Adrenal gland (tissue), 12 donors: ENCODE measurements around the gene ATP1B3. TPM values are rescaled to one million over a fixed set of nuclear protein-coding genes. Genes with fewer than 3 reads are reported as not detected.

Source experiments
- DNase-seq, 7 donors: peaks; one replicate each; pipeline ENCODE4 v3.0.0-alpha.2; 2019 to 2020
- H3K27ac ChIP-seq, 5 donors: fragments of 200-600 bp; sonication (generic) in 4 of 5; 1 replicate in 3 of 5; 2 replicates in 2 of 5; pipeline versions ENCODE4 v1.5.1 to v1.8.0; 2016 to 2020; ENCODE audit warnings: mild to moderate bottlenecking in 1 of 5
- H3K27me3 ChIP-seq: fragments of 200-600 bp; 2 replicates; pipeline ENCODE4 v1.8.0; 2021
- H3K36me3 ChIP-seq, 2 donors: fragments of 200-600 bp; replicated peaks in 1 of 2; 1 replicate in 1 of 2; 2 replicates in 1 of 2; pipeline versions ENCODE4 v1.5.1 to v1.8.0; 2018 to 2022
- H3K4me1 ChIP-seq, 2 donors: fragments of 200-600 bp; replicated peaks in 1 of 2; 1 replicate in 1 of 2; 2 replicates in 1 of 2; pipeline versions ENCODE4 v1.5.1 to v1.8.0; 2018 to 2021
- H3K4me3 ChIP-seq, 4 donors: fragments of 200-600 bp; sonication (generic) in 3 of 4; one replicate each; pipeline ENCODE4 v1.5.1; 2016 to 2018
- H3K9me3 ChIP-seq, 3 donors: fragments of 200-600 bp; sonication (generic) in 1 of 3; replicated peaks in 1 of 3; 1 replicate in 2 of 3; 2 replicates in 1 of 3; pipeline versions ENCODE4 v1.5.1 to v1.8.0; 2016 to 2021
- POLR2A ChIP-seq, 2 donors: fragments of 450-650 bp; IDR thresholded peaks; one replicate each; pipeline ENCODE4 v1.6.1; 2017; ENCODE audit warnings: antibody characterized with exemption in 2 of 2, mild to moderate bottlenecking in 2 of 2, moderate library complexity in 1 of 2
- WGBS, 4 donors: extraction: QIAGEN DNeasy Blood & Tissue Kit in 2 of 4; methylation state at CpG; one replicate each; pipeline versions ENCODE4 v1.1.5 to v1.1.7; 2013 to 2017; 5-methylcytosine and 5-hydroxymethylcytosine counted together
- intact Hi-C, 2 donors: fragments of 100-400 bp; cut with DNase I; formaldehyde crosslinking; loops; one replicate each; pipeline versions ENCODE4 v1.14.1 to v1.15.0; 2022 to 2023
- polyA plus RNA-seq, 3 donors: library from polyadenylated mRNA; stranded (reverse); fragments of 200-250 nt in 2 of 3; fragments of 350-450 nt in 1 of 3; fragmentation: Illumina TruSeq in 1 of 3; extraction: RNeasy Lipid Tissue Mini Kit (QIAGEN cat#74804) in 1 of 3; gene quantifications; one replicate each; pipeline ENCODE4 v1.2.3, GENCODE V29; 2013 to 2014
- total RNA-seq, 9 donors: library from RNA; depleted of rRNA in 4 of 9; stranded (reverse); fragments of >200 nt in 4 of 9; fragments of 120-200 nt in 1 of 9; fragmentation: NEBNext Ultra II Directional in 1 of 9; extraction: Animal tissue kit (Norgen Biotek cat#: 25700) in 1 of 9; gene quantifications; one replicate each; pipeline versions ENCODE4 v1.1.0 to v1.2.4, GENCODE V29; 2013 to 2023
- TF ChIP-seq, protein P1 (sequence below), 6 experiments: fragments of 450-650 bp in 4 of 6; fragments of 200-600 bp in 2 of 6; sonication (generic) in 1 of 6; IDR thresholded peaks; 1 replicate in 5 of 6; 2 replicates in 1 of 6; pipeline versions ENCODE4 v1.5.1 to v1.8.0; 2016 to 2021; ENCODE audit warnings: antibody characterized with exemption in 6 of 6, mild to moderate bottlenecking in 2 of 6, moderate library complexity in 1 of 6
- donor health status: healthy with polysubstance abuse.
- donor health status: Bipolar disorder and iron deficiency.
- donor health status: DM: yes; HTN: yes; CAD: no.
- donor health status: DM: no; HTN: no; CAD: no.
- donor health status: DM: no; HTN: no; CAD: no.
- donor health status: DM: yes; HTN: yes; CAD: no.

Gene ATP1B3
- total and polyA plus RNA-seq, 12 donors: 65.2 to 300 (median 98.8) TPM

DNA sequence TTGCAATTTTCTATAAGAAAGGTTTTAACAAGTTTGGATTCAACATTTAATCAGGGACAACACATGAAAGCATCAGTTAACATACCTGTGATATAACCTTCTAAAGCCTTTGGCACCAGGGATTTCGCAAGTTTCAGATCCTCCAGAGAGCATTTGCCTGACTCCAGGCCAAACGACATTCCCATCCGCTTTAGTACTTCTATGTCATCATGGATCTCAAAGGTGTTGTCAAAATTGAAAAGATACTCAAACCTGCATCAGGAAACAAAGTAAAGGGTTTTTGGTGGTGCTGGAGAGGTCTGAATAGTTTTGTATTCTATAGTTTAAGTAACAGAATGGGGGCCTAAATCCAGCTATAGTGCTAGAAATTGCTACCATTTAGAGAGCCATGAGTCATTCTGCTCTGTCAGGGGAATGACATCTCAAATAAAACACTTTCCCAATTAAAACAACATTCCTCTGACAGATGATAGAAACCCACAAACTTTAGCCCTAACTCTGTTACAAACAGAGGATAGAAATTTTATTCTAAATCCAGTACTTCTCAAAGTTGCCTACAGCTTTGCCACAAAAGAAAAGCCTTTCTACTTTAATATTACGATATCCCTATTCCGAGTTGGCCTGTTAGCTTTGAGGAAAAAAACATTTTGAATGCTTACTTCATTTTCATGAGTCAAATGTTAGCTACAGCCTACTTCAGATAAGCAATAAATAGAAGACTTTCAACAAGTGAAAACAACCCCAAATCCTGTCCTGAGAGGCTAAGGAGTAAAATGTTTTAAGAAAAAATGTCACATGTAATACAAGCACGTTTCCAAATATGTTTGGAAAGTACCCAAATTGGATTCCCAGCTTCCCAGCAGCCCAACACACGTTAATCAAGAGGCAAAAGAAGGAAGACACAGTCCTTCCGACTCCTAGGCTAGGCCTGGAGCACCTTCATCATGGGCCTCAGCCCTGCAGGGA is 83.4 kb downstream of the ATP1B3 start:
- Histone ChIP-seq H3K27ac (peak overlapping the region in 4 of 5 donors; percentile 7 to 70 (median 46)), H3K9me3 (no peaks in the 10 kb centered on the region), H3K4me3 (no peak overlapping the region), H3K36me3 (peaks cover 0 to 6% of the 10 kb centered on the region in 2 donors), H3K4me1 (peaks cover 11 to 18% of the 10 kb centered on the region in 2 donors), H3K27me3 (no peaks in the 10 kb centered on the region)
- intact Hi-C loops: loop anchor here in 1 of 2 donors (10.0 kb wide), 1 partner anchor 195 kb away; no protein-coding TSS in a partner anchor
- peak in 1 of 7 donors; percentile 17 for DNase-seq
- WGBS, 4 donors: 54 to 70% (median 61%) methylated on average over 8 of the region's 8 CpGs
- TF ChIP-seq, protein P1, sequence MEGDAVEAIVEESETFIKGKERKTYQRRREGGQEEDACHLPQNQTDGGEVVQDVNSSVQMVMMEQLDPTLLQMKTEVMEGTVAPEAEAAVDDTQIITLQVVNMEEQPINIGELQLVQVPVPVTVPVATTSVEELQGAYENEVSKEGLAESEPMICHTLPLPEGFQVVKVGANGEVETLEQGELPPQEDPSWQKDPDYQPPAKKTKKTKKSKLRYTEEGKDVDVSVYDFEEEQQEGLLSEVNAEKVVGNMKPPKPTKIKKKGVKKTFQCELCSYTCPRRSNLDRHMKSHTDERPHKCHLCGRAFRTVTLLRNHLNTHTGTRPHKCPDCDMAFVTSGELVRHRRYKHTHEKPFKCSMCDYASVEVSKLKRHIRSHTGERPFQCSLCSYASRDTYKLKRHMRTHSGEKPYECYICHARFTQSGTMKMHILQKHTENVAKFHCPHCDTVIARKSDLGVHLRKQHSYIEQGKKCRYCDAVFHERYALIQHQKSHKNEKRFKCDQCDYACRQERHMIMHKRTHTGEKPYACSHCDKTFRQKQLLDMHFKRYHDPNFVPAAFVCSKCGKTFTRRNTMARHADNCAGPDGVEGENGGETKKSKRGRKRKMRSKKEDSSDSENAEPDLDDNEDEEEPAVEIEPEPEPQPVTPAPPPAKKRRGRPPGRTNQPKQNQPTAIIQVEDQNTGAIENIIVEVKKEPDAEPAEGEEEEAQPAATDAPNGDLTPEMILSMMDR (IDR thresholded peaks at IDR 0.05): no peak
- no peak for TF ChIP-seq POLR2A (IDR thresholded peaks at IDR 0.05)

GRCh38 chr3:141960731-141961130 is 84.3 kb downstream of the ATP1B3 start:
- Histone ChIP-seq H3K27me3 (no peaks in the 10 kb centered on the region), H3K27ac (peak overlapping the region in 4 of 5 donors; percentile 7 to 70 (median 46)), H3K9me3 (no peaks in the 10 kb centered on the region), H3K36me3 (peaks cover 0 to 6% of the 10 kb centered on the region in 2 donors), H3K4me1 (peaks cover 4 to 11% of the 10 kb centered on the region in 2 donors), H3K4me3 (no peak overlapping the region)
- intact Hi-C loops: loop anchor here in 1 of 2 donors (10.0 kb wide), 1 partner anchor 194 kb away; no protein-coding TSS in a partner anchor
- WGBS, 4 donors: 69 to 84% (median 76%) methylated on average over 3 of the region's 3 CpGs
- DNase-seq: no peak
- TF ChIP-seq, protein P1 (IDR thresholded peaks at IDR 0.05): no peak
- no peak for TF ChIP-seq POLR2A (IDR thresholded peaks at IDR 0.05)

DNA sequence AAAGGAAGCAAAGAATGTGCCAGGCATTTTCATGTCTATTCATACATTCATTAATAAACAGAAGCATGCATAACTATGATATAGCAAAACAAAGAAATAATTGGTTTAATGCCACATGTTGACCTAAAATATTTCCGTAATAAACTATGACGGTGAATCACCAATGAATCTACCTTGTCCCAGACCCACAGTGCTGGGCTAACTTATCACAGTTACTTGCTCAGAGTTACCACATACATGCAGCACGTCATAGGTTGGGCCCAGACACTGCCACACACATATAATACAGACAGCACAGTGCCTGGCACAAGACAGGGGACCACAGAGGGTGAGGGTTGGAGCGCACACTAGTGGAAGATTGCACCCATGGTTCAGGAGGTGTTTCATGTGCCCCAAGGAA is 86.9 kb downstream of the ATP1B3 start:
- Histone ChIP-seq H3K9me3 (no peaks in the 10 kb centered on the region), H3K4me3 (no peak overlapping the region), H3K36me3 (peaks cover 0 to 6% of the 10 kb centered on the region in 2 donors), H3K4me1 (peaks cover 4 to 11% of the 10 kb centered on the region in 2 donors), H3K27me3 (no peaks in the 10 kb centered on the region), H3K27ac (no peak overlapping the region)
- 71 to 90% (median 84%) methylated on average over 3 to 4 of the region's 4 CpGs for WGBS, 4 donors
- intact Hi-C loops: loop anchor here in 1 of 2 donors (10.0 kb wide), 1 partner anchor 192 kb away; no protein-coding TSS in a partner anchor
- TF ChIP-seq, protein P1 (IDR thresholded peaks at IDR 0.05): no peak
- no peak for TF ChIP-seq POLR2A (IDR thresholded peaks at IDR 0.05)
- no peak for DNase-seq

- TF ChIP-seq, protein P1 (IDR thresholded peaks at IDR 0.05): no peak
- no peak for TF ChIP-seq POLR2A (IDR thresholded peaks at IDR 0.05)
- no peak for DNase-seq
- Histone ChIP-seq H3K27ac (no peak overlapping the region), H3K4me3 (no peak overlapping the region), H3K4me1 (peaks cover under 1 to 4% of the 10 kb centered on the region in 2 donors), H3K36me3 (peaks cover 0 to 6% of the 10 kb centered on the region in 2 donors), H3K27me3 (no peaks in the 10 kb centered on the region), H3K9me3 (no peaks in the 10 kb centered on the region)
- 74 to 92% (median 81%) methylated on average over 1 of the region's 1 CpG for WGBS, 4 donors
- intact Hi-C loops: loop anchor here in 1 of 2 donors (10.0 kb wide), 1 partner anchor 189 kb away; no protein-coding TSS in a partner anchor
These were observed 89.0 kb downstream of the ATP1B3 start for GRCh38 chr3:141965471-141965870.
